Measurements from ENCODE around the gene BAG1. TPM values are rescaled to one million over a fixed set of nuclear protein-coding genes. Genes with fewer than 3 reads are reported as not detected.
A peak's percentile ranks its signal among the peaks of the same experiment; 100 is the strongest.

BAG1 gene
- total RNA-seq, 4 donors from 2014 or later: 122 to 220 (median 172) TPM

GRCh38 chr9:33248606-33249005 lies 15.9 kb downstream of the BAG1 start:
- TF ChIP-seq POLR2A (IDR thresholded peaks at IDR 0.05) (no peak), CTCF (IDR thresholded peaks at IDR 0.05) (no peak)
- intact Hi-C loops (cut with DNase I; ENCODE audit: low total_unique reads): no loop called here
- peak in 1 of 2 donors; percentile 72 for DNase-seq (ENCODE audit: low spot score in 2 of 2)
- WGBS, 2 donors: 92 to 95% methylated on average over 3 of the region's 3 CpGs
- H3K4me3 ChIP-seq (ENCODE audit: low read depth, poor library complexity, severe bottlenecking): no peak overlapping the region

- DNase-seq (ENCODE audit: low spot score in 2 of 2): peak in 1 of 2 donors; percentile 80
- TF ChIP-seq POLR2A (IDR thresholded peaks at IDR 0.05) (no peak), CTCF (IDR thresholded peaks at IDR 0.05) (no peak)
- intact Hi-C loops (cut with DNase I; ENCODE audit: low total_unique reads): no loop called here
- H3K4me3 ChIP-seq (ENCODE audit: low read depth, poor library complexity, severe bottlenecking): no peak overlapping the region
- 89 to 95% methylated on average over 9 of the region's 9 CpGs for WGBS, 2 donors
Measured at GRCh38 chr9:33246269-33246860, 18.1 kb downstream of the BAG1 start.

GRCh38 chr9:33245341-33245740 lies 19.2 kb downstream of the BAG1 start:
- intact Hi-C loops (cut with DNase I; ENCODE audit: low total_unique reads): no loop called here
- 89 to 90% methylated on average over 2 of the region's 2 CpGs for WGBS, 2 donors
- H3K4me3 ChIP-seq (ENCODE audit: low read depth, poor library complexity, severe bottlenecking): no peak overlapping the region
- no peak for TF ChIP-seq CTCF (IDR thresholded peaks at IDR 0.05)
- TF ChIP-seq POLR2A (IDR thresholded peaks at IDR 0.05): no peak
- DNase-seq (ENCODE audit: low spot score in 2 of 2): peak in 1 of 2 donors; percentile 77

GRCh38 chr9:33244137-33244784 lies 20.2 kb downstream of the BAG1 start:
- 84 to 86% methylated on average over 9 of the region's 9 CpGs for WGBS, 2 donors
- intact Hi-C loops (cut with DNase I; ENCODE audit: low total_unique reads): no loop called here
- no peak overlapping the region for H3K4me3 ChIP-seq (ENCODE audit: low read depth, poor library complexity, severe bottlenecking)

GRCh38 chr9:33242609-33243134 lies 21.8 kb downstream of the BAG1 start:
- no peak overlapping the region for H3K4me3 ChIP-seq (ENCODE audit: low read depth, poor library complexity, severe bottlenecking)
- 84 to 88% methylated on average over 6 of the region's 6 CpGs for WGBS, 2 donors
- TF ChIP-seq CTCF (IDR thresholded peaks at IDR 0.05) (no peak), POLR2A (IDR thresholded peaks at IDR 0.05) (no peak)
- no peak for DNase-seq (ENCODE audit: low spot score in 2 of 2)
- intact Hi-C loops (cut with DNase I; ENCODE audit: low total_unique reads): no loop called here

More at GRCh38 chr9:33244137-33244784, 20.2 kb downstream of the BAG1 start:
- TF ChIP-seq POLR2A (IDR thresholded peaks at IDR 0.05): no peak
- TF ChIP-seq CTCF (IDR thresholded peaks at IDR 0.05): no peak
- DNase-seq (ENCODE audit: low spot score in 2 of 2): peak in 1 of 2 donors; percentile 40

Measured in lower leg skin (tissue), 4 donors.